Nucleus accumbens (tissue), 56 donors: ENCODE data around the gene OR5AP2.
"Not testable (repeated sequence)": the region's sequence is repeated elsewhere in the genome, so short reads cannot be mapped to it uniquely, and the experiment has no call there.

ENCODE experiments used
- DNase-seq, 56 donors: peaks; one replicate each; lab custom pipeline; 2025; lab: John Stamatoyannopoulos, UW

OR5AP2 gene

DNA sequence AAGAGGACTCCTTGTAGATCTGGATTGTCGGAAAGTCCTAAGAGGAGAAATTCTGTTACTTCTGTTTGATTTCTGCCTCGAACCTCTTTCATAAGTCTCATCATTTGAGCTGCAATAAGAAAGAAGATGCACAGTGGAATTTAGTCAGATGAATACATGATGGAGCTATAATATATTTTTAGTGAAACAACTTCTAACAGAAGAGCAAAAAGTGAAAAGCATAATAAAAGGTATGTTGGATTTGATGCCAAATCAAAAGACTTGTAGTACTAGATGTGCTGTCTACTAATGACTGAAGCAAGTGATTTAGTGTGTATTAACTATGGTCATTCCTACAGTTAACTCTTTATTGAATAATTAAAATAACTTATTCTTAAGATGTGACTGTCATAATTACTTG, at the start of gene OR5AP2:
Gene OR5AP2, minus strand, starts transcription at position 101 of the 400 bp plus-strand sequence. Its CDS starts 0 bp downstream, at position 101.
- no peak for DNase-seq

DNA sequence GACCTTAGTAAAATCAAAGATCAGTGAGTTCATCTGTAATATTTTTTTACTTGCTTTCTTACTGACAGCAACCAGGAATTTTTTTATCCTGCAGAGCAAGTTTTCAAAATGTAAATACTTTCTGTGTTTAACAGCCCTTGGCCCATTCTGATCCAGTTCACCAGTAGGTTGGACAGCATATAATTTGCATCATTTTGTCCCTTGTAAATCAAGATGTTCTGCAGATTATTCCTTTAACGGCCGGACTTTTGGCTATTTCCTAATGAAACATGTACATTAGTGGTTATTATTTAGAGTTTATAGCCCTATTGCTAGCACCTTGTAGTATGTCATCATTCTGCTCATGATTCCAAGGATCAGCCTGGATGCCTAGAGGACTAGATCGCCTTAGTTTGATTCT, 48.9 kb upstream of the OR5AP2 start:
- not testable (repeated sequence) for DNase-seq

DNA sequence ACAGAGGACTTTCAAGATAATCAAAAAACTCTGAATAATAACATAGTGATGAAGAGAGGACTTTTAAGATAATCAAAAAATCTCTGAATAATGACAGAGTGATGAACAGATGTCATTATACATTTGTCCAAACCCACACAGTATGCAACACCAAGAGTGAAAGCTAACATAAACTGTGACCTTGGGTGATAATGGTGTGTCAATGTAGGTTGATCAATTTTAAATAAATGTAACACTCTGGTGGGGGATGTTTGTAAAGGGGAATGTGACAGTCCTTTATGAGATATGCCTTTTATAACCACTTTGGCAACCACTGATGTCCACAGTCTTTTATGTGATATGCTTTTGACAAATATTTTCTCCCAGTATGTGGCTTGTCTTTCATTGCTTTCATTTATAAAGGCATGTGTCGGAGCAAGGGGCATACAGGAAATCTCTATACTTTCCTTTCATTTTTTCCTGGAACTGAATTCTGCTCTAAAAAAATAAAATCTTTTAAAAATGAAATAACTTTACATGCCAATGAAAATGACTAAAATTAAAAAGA, 46.4 kb upstream of the OR5AP2 start:
- no peak for DNase-seq

DNA sequence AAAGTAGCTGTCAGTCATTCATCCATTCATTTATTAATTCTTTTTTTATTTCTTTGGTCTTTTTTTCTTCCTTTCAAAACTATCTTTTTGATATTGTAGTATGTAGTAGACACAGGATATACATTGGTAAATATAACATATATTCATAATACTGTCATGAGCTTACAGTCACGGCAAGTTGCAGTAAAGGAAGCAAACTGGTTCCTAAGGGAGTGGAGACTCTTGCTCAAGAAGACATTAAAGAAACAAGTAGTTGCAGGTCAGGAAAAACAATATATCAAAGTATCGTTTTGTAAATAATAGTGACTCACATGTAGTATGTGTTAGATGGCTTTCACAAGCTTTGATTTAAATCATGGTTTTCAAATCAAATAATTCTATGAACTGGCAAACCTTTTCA, 28.7 kb upstream of the OR5AP2 start:
- no peak for DNase-seq

DNA sequence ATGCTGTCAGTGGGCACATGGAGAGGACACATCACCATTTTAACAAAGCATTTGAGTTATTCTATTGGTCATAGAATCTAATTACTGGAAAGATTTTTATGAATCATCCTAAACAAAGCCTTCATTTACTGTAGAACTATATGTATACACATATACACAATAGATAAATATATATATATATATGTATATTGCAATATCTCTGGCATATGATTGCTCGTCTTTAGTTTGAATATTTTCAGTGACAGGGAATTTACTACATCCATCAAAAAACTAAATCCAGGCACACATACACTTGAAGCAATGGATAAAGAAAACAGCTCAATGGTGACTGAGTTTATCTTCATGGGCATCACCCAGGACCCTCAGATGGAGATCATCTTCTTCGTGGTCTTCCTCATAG, 21.1 kb upstream of the OR5AP2 start, which contains the start of gene OR5AR1:
Gene OR5AR1, plus strand, starts transcription at position 301 of the 400 bp plus-strand sequence. Its CDS starts 0 bp downstream, at position 301.
- no peak for DNase-seq

DNA sequence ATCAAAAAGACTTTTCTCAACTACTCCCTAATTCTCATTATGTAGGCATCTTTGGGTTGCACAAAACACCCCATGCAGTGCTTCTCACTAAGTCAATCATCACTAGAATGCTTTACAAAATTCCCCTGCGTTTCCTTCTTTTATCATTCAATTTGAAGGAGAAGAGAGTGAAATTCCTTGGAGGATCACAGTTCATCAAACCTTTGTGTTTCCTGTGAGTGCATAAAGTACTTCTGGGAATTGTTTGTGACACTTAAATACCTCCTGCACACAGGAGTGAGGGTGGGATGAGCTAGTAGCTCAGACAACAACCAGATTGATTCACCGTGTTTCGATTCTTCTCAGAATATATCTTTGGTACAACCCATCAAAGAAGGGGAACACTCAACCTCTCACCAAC, 17.5 kb upstream of the OR5AP2 start:
- DNase-seq: no peak

DNA sequence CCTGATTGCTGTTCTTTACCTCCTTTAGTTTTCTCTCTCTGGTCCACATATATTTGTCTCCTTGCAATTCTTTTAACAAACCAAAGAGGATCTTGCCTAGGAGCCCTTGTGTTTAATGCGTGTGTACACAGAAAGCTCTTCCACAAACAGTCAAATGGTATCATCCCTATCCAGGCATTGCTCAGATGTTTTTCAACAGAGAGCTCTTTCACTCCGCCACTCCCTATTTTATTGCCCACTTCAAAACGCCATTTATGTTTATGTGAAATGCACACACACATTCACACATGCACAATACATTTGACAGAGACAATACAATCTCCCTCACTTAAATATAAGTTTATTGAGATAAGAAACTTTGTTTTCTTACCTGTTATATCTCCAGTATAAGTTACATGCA, 4.7 kb downstream of the OR5AP2 start:
- DNase-seq: no peak

DNA sequence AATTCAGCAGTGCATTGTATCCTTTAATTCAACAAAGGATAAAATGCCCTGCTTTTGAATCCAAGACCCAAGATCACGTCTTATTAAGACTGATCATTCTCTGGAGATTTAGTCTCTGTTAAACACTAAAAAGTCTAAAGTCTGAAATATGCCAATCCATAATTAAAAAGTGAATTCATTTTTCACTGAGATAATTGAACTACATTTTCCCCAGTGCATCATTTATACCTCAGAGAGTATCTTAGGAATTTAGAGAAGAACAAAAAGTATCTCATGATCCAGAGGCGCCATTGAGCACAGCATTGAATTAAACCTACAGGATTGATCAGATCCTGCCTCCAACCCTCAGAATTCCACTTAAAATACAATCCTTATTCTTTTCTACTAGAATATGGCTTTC, 5.4 kb downstream of the OR5AP2 start:
- DNase-seq: no peak

DNA sequence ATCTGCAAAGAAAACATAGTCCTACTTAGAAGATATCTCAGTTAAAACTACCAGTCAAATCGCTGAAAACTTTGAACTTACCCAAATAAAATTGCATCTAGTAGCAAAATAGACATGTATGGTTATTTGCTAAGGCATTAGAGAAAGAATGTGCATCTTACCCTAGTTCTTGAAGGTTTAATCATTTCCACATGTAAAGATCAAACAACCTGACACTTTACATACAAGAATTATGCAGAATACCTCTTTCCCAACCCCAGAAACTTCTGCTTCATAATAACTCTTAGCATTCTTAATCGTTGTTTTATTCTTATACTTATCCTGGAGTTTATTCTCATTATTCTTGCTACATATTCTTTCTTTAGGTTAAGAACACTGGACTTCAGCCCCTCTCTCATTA, 9.9 kb downstream of the OR5AP2 start:
- no peak for DNase-seq

DNA sequence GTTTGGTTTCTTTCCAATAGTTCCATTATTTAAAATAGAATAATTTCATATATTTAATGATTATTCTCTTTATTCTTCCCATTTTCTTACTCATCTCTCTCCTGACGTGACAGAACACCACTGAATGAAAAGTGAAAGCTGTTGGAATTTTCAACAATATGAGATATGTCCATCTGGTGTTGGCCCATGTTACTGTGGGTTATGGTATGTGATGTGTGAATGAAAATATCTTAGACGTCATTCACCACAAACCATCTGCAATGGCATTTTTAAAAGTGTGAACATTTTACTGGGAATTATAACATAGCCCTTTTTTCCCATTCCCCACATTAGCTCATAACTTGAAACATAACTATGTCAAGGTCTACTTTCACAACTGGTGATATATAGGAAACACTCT, 16.3 kb downstream of the OR5AP2 start:
- DNase-seq: no peak

DNA sequence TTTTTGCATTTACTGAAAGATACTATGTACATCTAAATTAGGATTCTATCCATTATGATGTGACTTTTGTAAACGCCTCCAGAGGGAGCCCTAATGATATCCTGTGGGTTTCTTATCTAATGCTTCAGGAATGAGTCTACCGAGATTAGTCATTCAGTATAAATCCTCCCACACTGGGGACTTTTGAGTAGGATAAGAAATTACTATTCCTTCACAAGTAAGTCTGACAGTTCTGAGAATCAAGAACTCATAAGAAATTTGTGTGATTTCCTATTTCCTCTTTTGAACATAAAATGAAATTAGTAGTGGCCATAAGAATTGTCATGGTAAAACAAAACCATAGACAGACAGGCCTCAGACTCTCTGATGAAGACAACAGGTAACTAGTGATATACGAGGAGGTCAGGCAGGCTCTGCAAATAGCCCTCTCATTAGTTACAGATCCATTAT, 17.6 kb downstream of the OR5AP2 start:
- DNase-seq: peak in 5 of 56 donors; percentile 3 to 36 (median 18)

DNA sequence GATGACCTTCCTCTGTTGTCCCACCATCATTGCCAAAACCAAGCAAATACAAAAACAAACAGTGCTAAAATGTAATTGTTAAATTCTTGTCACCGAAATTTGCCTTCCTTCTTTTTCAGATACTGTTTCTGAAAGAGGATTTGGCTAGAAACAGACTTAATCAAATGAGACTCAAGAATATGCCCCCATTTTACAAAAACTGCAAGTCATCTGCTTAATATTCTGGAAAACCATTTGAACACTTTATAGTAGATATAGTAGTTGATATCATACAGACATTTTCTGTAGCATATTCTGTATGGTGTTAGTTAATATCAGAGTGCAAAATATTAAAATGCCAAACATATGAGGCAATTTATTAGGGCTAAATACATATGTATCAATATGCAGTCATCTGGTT, 31.1 kb downstream of the OR5AP2 start:
- DNase-seq: no peak

DNA sequence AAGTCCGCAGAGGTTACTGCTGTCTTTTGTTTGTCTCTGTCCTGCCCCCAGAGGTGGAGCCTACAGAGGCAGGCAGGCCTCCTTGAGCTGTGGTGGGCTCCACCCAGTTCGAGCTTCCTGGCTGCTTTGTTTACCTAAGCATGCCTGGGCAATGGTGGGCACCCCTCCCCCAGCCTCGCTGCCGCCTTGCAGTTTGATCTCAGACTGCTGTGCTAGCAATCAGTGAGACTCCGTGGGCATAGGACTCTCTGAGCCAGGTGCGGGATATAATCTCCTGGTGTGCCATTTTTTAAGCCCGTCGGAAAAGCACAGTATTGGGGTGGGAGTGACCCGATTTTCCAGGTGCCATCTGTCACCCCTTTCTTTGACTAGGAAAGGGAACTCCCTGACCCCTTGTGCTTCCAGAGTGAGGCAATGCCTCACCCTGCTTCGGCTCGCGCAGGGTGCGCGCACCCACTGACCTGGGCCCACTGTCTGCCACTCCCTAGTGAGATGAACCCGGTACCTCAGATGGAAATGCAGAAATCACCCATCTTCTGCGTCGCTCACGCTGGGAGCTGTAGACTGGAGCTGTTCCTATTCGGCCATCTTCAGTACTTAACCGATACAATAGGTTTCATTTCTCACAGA, 50.0 kb downstream of the OR5AP2 start:
- not testable (repeated sequence) for DNase-seq
